GM18511 (cell line): ENCODE measurements around the gene ANO1.
"Not testable (repeated sequence)": the region's sequence is repeated elsewhere in the genome, so short reads cannot be mapped to it uniquely, and the experiment has no call there.

ENCODE experiments used
- ATAC-seq: cut with Tn5 transposase; IDR thresholded peaks from one replicate; pipeline ENCODE4 v1.9.1; 2021; ENCODE audit warnings: mild to moderate bottlenecking, moderate library complexity; ENCODE audit not compliant: unreplicated experiment

ANO1 gene

GRCh38 chr11:70078095-70078780 is at the start of gene ANO1:
Gene ANO1 (plus strand): TSS chr11:70078317. CDS start chr11:70078607, 290 bp downstream.
- ATAC-seq, result no peak

- ATAC-seq, result no peak
Observed at GRCh38 chr11:70029115-70029860, 48.8 kb upstream of the ANO1 start.

- ATAC-seq, result no peak
Observed at GRCh38 chr11:70029861-70030380, 48.2 kb upstream of the ANO1 start.

GRCh38 chr11:70030412-70030811 is 47.7 kb upstream of the ANO1 start:
- ATAC-seq, result no peak

GRCh38 chr11:70031631-70032469 is 46.3 kb upstream of the ANO1 start:
- no peak for ATAC-seq

- no peak for ATAC-seq
Observed at GRCh38 chr11:70032470-70032795, 45.7 kb upstream of the ANO1 start.

- no peak for ATAC-seq
Observed at GRCh38 chr11:70032943-70033710, 45.0 kb upstream of the ANO1 start.

- no peak for ATAC-seq
Observed at GRCh38 chr11:70033711-70034070, 44.4 kb upstream of the ANO1 start.

- no peak for ATAC-seq
Observed at GRCh38 chr11:70034740-70035365, 43.3 kb upstream of the ANO1 start.

GRCh38 chr11:70035665-70036064 is 42.5 kb upstream of the ANO1 start:
- not testable (repeated sequence) for ATAC-seq

- no peak for ATAC-seq
Observed at GRCh38 chr11:70036971-70037882, 40.9 kb upstream of the ANO1 start.

GRCh38 chr11:70038034-70038834 is 39.9 kb upstream of the ANO1 start:
- no peak for ATAC-seq

- no peak for ATAC-seq
Observed at GRCh38 chr11:70040452-70040851, 37.7 kb upstream of the ANO1 start.

- ATAC-seq, result no peak
Observed at GRCh38 chr11:70040869-70041501, 37.1 kb upstream of the ANO1 start.

GRCh38 chr11:70043482-70043881 is 34.6 kb upstream of the ANO1 start:
- ATAC-seq, result no peak

GRCh38 chr11:70046089-70046488 is 32.0 kb upstream of the ANO1 start:
- ATAC-seq, result no peak

GRCh38 chr11:70048279-70049024 is 29.7 kb upstream of the ANO1 start:
- ATAC-seq, result no peak
